Hematopoietic multipotent progenitor cell treated with erythropoietin and hydrocortisone succinate and interleukin-3 and kit ligand, for 8 days (in vitro differentiated cells): ENCODE data around the gene SLC35F3.
"Not testable (repeated sequence)": the region's sequence is repeated elsewhere in the genome, so short reads cannot be mapped to it uniquely, and the experiment has no call there.

Experiments used
- DNase-seq: peaks from one replicate; pipeline ENCODE4 v3.0.0-alpha.2; 2015

Gene SLC35F3

GRCh38 chr1:234111458-234112142 is 207.1 kb downstream of the SLC35F3 start:
- no peak for DNase-seq

GRCh38 chr1:234114648-234115307 is 210.3 kb downstream of the SLC35F3 start:
- peak; percentile 39 for DNase-seq

GRCh38 chr1:234118911-234119310 is 214.4 kb downstream of the SLC35F3 start:
- DNase-seq: no peak

- DNase-seq: no peak
These were observed 215.0 kb downstream of the SLC35F3 start for GRCh38 chr1:234119431-234119830.

- DNase-seq: no peak
These were observed 216.0 kb downstream of the SLC35F3 start for GRCh38 chr1:234120327-234120944.

GRCh38 chr1:234121659-234122058 is 217.2 kb downstream of the SLC35F3 start:
- not testable (repeated sequence) for DNase-seq

- DNase-seq: not testable (repeated sequence)
These were observed 218.1 kb downstream of the SLC35F3 start for GRCh38 chr1:234122571-234122970.

- DNase-seq: no peak
These were observed 219.4 kb downstream of the SLC35F3 start for GRCh38 chr1:234123867-234124266.

GRCh38 chr1:234125283-234125682 is 220.8 kb downstream of the SLC35F3 start:
- peak; percentile 37 for DNase-seq

- DNase-seq: no peak
These were observed 221.2 kb downstream of the SLC35F3 start for GRCh38 chr1:234125714-234126113.

- no peak for DNase-seq
These were observed 222.7 kb downstream of the SLC35F3 start for GRCh38 chr1:234127026-234127671.

GRCh38 chr1:234132795-234133194 is 228.3 kb downstream of the SLC35F3 start:
- DNase-seq: no peak

GRCh38 chr1:234134878-234135277 is 230.4 kb downstream of the SLC35F3 start:
- DNase-seq: no peak

- no peak for DNase-seq
These were observed 231.0 kb downstream of the SLC35F3 start for GRCh38 chr1:234135501-234135900.

GRCh38 chr1:234136073-234136472 is 231.6 kb downstream of the SLC35F3 start:
- DNase-seq: no peak

GRCh38 chr1:234139966-234140365 is 235.5 kb downstream of the SLC35F3 start:
- DNase-seq: no peak

- no peak for DNase-seq
These were observed 235.9 kb downstream of the SLC35F3 start for GRCh38 chr1:234140388-234140787.

GRCh38 chr1:234141006-234141405 is 236.5 kb downstream of the SLC35F3 start:
- DNase-seq: no peak

- no peak for DNase-seq
These were observed 239.2 kb downstream of the SLC35F3 start for GRCh38 chr1:234143681-234144080.

- no peak for DNase-seq
These were observed 240.4 kb downstream of the SLC35F3 start for GRCh38 chr1:234144901-234145300.

- DNase-seq: no peak
These were observed 243.9 kb downstream of the SLC35F3 start for GRCh38 chr1:234148350-234148749.

GRCh38 chr1:234148816-234149215 is 244.3 kb downstream of the SLC35F3 start:
- DNase-seq: no peak

GRCh38 chr1:234149217-234149616 is 244.7 kb downstream of the SLC35F3 start:
- DNase-seq: no peak

GRCh38 chr1:234150892-234151291 is 246.4 kb downstream of the SLC35F3 start:
- no peak for DNase-seq
